HEK293 (cell line): Measurements from ENCODE around the gene ATP10A.

ENCODE experiments used
- CTCF ChIA-PET: fragments of 350-600 bp; formaldehyde crosslinking; extraction: SDS; loops from one replicate; lab custom pipeline; 2021; ENCODE audit warnings: antibody characterized with exemption; lab: Yijun Ruan, JAX
- POLR2A ChIA-PET: fragments of 300-600 bp; formaldehyde crosslinking; extraction: SDS; loops from one replicate; lab custom pipeline; 2020; ENCODE audit warnings: antibody characterized with exemption, inconsistent platforms; lab: Yijun Ruan, JAX
- H3K27ac ChIP-seq: fragments of 200-500 bp; sonication (Bioruptor generic); 2 replicates; pipeline ENCODE4 v1.5.1; 2014; ENCODE audit warnings: low read depth, low read length, control low read depth, inconsistent platforms; ENCODE audit errors: extremely low read depth
- H3K36me3 ChIP-seq, 2 experiments: fragments of 200-500 bp in 1 of 2; sonication (Bioruptor generic) in 1 of 2; 1 replicate in 1 of 2; 2 replicates in 1 of 2; pipeline ENCODE4 v1.5.1; 2014 to 2017; ENCODE audit warnings: inconsistent platforms in 2 of 2, low read length in 2 of 2; ENCODE audit not compliant: control insufficient read depth in 2 of 2, insufficient read depth in 1 of 2
- H3K4me1 ChIP-seq: fragments of 200-500 bp; sonication (Bioruptor generic); 2 replicates; pipeline ENCODE4 v1.5.1; 2014; ENCODE audit warnings: mild to moderate bottlenecking, low read length, inconsistent platforms; ENCODE audit not compliant: control insufficient read depth, insufficient read depth
- H3K4me3 ChIP-seq: 2 replicates; pipeline ENCODE4 v1.5.1; 2011; ENCODE audit warnings: low read depth, mild to moderate bottlenecking, control low read depth, low read length, moderate library complexity
- H3K9me3 ChIP-seq: fragments of 200-500 bp; sonication (Bioruptor generic); 2 replicates; pipeline ENCODE4 v1.5.1; 2014; ENCODE audit warnings: low read depth, low read length, inconsistent platforms; ENCODE audit not compliant: control insufficient read depth, insufficient read depth
- MEIS1 ChIP-seq: sonication (generic); formaldehyde crosslinking; IDR thresholded peaks from 2 replicates; pipeline ENCODE4 v1.8.1; 2022; ENCODE audit warnings: missing genetic modification reagents, mild to moderate bottlenecking, borderline replicate concordance
- ZFP3 ChIP-seq: fragments of 450-650 bp; formaldehyde crosslinking; IDR thresholded peaks from 2 replicates; pipeline ENCODE4 v1.5.1; 2016; ENCODE audit warnings: low read depth, missing biosample characterization, missing genetic modification characterization
- ZFP69B ChIP-seq: fragments of 450-650 bp; formaldehyde crosslinking; IDR thresholded peaks from 2 replicates; pipeline ENCODE4 v1.5.1; 2016; ENCODE audit warnings: missing biosample characterization, missing genetic modification characterization
- ZNF174 ChIP-seq: fragments of 450-650 bp; formaldehyde crosslinking; IDR thresholded peaks from 2 replicates; pipeline ENCODE4 v1.5.0; 2017; ENCODE audit warnings: missing biosample characterization, mild to moderate bottlenecking, missing genetic modification characterization
- ZNF175 ChIP-seq: fragments of 450-650 bp; formaldehyde crosslinking; IDR thresholded peaks from 2 replicates; pipeline ENCODE4 v1.5.1; 2016; ENCODE audit warnings: missing biosample characterization, missing genetic modification characterization
- ZNF2 ChIP-seq: fragments of 450-650 bp; formaldehyde crosslinking; IDR thresholded peaks from 2 replicates; pipeline ENCODE4 v1.5.1; 2016; ENCODE audit warnings: missing biosample characterization, missing genetic modification characterization
- ZNF223 ChIP-seq: fragments of 450-650 bp; formaldehyde crosslinking; IDR thresholded peaks from 2 replicates; pipeline ENCODE4 v1.5.1; 2016; ENCODE audit warnings: missing biosample characterization, missing genetic modification characterization
- ZNF433 ChIP-seq: fragments of 450-650 bp; formaldehyde crosslinking; IDR thresholded peaks from 2 replicates; pipeline ENCODE4 v1.5.1; 2016; ENCODE audit warnings: missing biosample characterization, missing genetic modification characterization, low read depth
- ZNF521 ChIP-seq: fragments of 450-650 bp; formaldehyde crosslinking; IDR thresholded peaks from 2 replicates; pipeline ENCODE4 v1.5.1; 2017; ENCODE audit warnings: missing biosample characterization, mild to moderate bottlenecking, missing genetic modification characterization
- ZNF529 ChIP-seq: fragments of 450-650 bp; formaldehyde crosslinking; IDR thresholded peaks from 2 replicates; pipeline ENCODE4 v1.5.1; 2017; ENCODE audit warnings: missing genetic modification characterization, missing biosample characterization; ENCODE audit not compliant: insufficient replicate concordance
- ZNF654 ChIP-seq: fragments of 450-650 bp; formaldehyde crosslinking; IDR thresholded peaks from 2 replicates; pipeline ENCODE4 v1.5.1; 2016; ENCODE audit warnings: low read depth, missing biosample characterization, missing genetic modification characterization
- ZNF664 ChIP-seq: fragments of 450-650 bp; formaldehyde crosslinking; IDR thresholded peaks from 2 replicates; pipeline ENCODE4 v1.5.1; 2016; ENCODE audit warnings: missing biosample characterization, missing genetic modification characterization
- TF ChIP-seq, protein P1 (sequence below): fragments of 450-650 bp; formaldehyde crosslinking; IDR thresholded peaks from 2 replicates; pipeline ENCODE4 v1.5.1; 2016; ENCODE audit warnings: missing biosample characterization, missing genetic modification characterization
- TF ChIP-seq, protein P2 (sequence below): fragments of 450-650 bp; formaldehyde crosslinking; IDR thresholded peaks from 2 replicates; pipeline ENCODE4 v1.5.1; 2016; ENCODE audit warnings: missing biosample characterization, missing genetic modification characterization
- TF ChIP-seq, protein P3 (sequence below): fragments of 450-650 bp; formaldehyde crosslinking; IDR thresholded peaks from 2 replicates; pipeline ENCODE4 v1.5.1; 2017; ENCODE audit warnings: missing biosample characterization, missing genetic modification characterization
- TF ChIP-seq, protein P4 (sequence below): fragments of 450-650 bp; formaldehyde crosslinking; IDR thresholded peaks from 2 replicates; pipeline ENCODE4 v1.5.1; 2016; ENCODE audit warnings: missing biosample characterization, missing genetic modification characterization
- TF ChIP-seq, protein P5 (sequence below): fragments of 450-650 bp; formaldehyde crosslinking; IDR thresholded peaks from 2 replicates; pipeline ENCODE4 v1.5.1; 2016; ENCODE audit warnings: missing biosample characterization, missing genetic modification characterization
- TF ChIP-seq, protein P6 (sequence below): fragments of 450-650 bp; formaldehyde crosslinking; IDR thresholded peaks from 2 replicates; pipeline ENCODE4 v1.5.1; 2016; ENCODE audit warnings: missing biosample characterization, missing genetic modification characterization
- TF ChIP-seq, protein P7 (sequence below): fragments of 450-650 bp; formaldehyde crosslinking; IDR thresholded peaks from 2 replicates; pipeline ENCODE4 v1.5.1; 2017; ENCODE audit warnings: missing biosample characterization, missing genetic modification characterization

Gene ATP10A

DNA sequence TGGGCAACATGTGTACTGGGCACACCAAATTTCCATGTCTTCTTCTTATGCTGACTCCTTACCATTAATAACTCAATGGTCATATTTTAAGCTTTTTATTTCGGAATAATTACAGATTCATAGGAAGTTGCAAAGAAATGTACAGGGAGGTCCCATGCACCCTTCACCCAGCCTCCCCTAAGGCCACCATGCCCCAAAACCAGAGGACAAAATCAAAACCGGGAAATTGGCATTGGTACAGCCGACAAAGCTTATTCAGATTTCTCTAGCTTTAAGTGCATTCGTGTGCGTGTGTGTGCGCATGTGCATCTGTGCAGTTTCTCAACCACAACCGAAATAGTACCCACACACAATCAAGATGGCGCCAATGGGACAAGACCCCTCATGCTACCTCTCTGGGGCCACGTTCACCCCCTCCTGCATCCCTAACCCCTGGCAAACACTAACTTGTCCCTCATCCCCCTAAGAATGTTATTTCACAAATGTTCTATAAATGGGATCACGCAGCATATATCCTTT, 23.4 kb downstream of the ATP10A start:
- H3K36me3 ChIP-seq, result no peaks in the 10 kb centered on the region
- H3K9me3 ChIP-seq, result no peaks in the 10 kb centered on the region
- TF ChIP-seq ZNF654 (no peak), ZNF529 (tag by site-specific recombination) (peak; percentile 95), ZNF174 (tag by site-specific recombination) (no peak), ZNF175 (tag by site-specific recombination) (no peak)
- TF ChIP-seq, protein P1, sequence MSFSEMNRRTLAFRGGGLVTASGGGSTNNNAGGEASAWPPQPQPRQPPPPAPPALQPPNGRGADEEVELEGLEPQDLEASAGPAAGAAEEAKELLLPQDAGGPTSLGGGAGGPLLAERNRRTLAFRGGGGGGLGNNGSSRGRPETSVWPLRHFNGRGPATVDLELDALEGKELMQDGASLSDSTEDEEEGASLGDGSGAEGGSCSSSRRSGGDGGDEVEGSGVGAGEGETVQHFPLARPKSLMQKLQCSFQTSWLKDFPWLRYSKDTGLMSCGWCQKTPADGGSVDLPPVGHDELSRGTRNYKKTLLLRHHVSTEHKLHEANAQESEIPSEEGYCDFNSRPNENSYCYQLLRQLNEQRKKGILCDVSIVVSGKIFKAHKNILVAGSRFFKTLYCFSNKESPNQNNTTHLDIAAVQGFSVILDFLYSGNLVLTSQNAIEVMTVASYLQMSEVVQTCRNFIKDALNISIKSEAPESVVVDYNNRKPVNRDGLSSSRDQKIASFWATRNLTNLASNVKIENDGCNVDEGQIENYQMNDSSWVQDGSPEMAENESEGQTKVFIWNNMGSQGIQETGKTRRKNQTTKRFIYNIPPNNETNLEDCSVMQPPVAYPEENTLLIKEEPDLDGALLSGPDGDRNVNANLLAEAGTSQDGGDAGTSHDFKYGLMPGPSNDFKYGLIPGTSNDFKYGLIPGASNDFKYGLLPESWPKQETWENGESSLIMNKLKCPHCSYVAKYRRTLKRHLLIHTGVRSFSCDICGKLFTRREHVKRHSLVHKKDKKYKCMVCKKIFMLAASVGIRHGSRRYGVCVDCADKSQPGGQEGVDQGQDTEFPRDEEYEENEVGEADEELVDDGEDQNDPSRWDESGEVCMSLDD, result no peak
- TF ChIP-seq, protein P2, sequence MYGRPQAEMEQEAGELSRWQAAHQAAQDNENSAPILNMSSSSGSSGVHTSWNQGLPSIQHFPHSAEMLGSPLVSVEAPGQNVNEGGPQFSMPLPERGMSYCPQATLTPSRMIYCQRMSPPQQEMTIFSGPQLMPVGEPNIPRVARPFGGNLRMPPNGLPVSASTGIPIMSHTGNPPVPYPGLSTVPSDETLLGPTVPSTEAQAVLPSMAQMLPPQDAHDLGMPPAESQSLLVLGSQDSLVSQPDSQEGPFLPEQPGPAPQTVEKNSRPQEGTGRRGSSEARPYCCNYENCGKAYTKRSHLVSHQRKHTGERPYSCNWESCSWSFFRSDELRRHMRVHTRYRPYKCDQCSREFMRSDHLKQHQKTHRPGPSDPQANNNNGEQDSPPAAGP, result no peak
- TF ChIP-seq, protein P3, sequence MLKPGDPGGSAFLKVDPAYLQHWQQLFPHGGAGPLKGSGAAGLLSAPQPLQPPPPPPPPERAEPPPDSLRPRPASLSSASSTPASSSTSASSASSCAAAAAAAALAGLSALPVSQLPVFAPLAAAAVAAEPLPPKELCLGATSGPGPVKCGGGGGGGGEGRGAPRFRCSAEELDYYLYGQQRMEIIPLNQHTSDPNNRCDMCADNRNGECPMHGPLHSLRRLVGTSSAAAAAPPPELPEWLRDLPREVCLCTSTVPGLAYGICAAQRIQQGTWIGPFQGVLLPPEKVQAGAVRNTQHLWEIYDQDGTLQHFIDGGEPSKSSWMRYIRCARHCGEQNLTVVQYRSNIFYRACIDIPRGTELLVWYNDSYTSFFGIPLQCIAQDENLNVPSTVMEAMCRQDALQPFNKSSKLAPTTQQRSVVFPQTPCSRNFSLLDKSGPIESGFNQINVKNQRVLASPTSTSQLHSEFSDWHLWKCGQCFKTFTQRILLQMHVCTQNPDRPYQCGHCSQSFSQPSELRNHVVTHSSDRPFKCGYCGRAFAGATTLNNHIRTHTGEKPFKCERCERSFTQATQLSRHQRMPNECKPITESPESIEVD (tag by site-specific recombination), result no peak
- TF ChIP-seq, protein P4, sequence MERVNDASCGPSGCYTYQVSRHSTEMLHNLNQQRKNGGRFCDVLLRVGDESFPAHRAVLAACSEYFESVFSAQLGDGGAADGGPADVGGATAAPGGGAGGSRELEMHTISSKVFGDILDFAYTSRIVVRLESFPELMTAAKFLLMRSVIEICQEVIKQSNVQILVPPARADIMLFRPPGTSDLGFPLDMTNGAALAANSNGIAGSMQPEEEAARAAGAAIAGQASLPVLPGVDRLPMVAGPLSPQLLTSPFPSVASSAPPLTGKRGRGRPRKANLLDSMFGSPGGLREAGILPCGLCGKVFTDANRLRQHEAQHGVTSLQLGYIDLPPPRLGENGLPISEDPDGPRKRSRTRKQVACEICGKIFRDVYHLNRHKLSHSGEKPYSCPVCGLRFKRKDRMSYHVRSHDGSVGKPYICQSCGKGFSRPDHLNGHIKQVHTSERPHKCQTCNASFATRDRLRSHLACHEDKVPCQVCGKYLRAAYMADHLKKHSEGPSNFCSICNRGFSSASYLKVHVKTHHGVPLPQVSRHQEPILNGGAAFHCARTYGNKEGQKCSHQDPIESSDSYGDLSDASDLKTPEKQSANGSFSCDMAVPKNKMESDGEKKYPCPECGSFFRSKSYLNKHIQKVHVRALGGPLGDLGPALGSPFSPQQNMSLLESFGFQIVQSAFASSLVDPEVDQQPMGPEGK (tag by site-specific recombination), result no peak
- peaks cover 5% of the 10 kb centered on the region; the same call in 1 of the 2 replicates for H3K4me1 ChIP-seq
- H3K27ac ChIP-seq, result no peak overlapping the region
- POLR2A ChIA-PET, result no interaction called here
- no peak overlapping the region for H3K4me3 ChIP-seq
- CTCF ChIA-PET, result interaction anchor here (0.6 kb wide), 1 partner anchor 116 kb away, joined by 4 read pairs; no protein-coding TSS in a partner anchor

DNA sequence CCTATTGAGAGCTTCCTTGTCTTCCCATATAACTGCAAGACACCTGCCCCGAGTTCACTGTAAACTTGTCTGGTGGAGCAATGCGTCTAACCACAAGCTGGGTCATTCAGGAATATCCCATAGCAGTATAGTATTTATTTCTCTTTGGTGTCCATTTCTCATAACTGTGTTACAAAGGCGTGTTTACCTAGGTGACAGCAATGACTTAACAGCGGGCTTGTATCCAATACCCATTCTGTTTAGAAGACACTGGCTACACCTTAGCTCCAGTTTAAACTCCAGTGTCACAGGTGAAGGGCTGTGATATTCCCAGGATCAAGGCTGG, 24.3 kb downstream of the ATP10A start:
- H3K4me3 ChIP-seq, result no peak overlapping the region
- H3K9me3 ChIP-seq, result no peaks in the 10 kb centered on the region
- peaks cover 5% of the 10 kb centered on the region; the same call in 1 of the 2 replicates for H3K4me1 ChIP-seq
- no peak overlapping the region for H3K27ac ChIP-seq
- H3K36me3 ChIP-seq, result no peaks in the 10 kb centered on the region
- CTCF ChIA-PET, result interaction anchor here (0.6 kb wide), 1 partner anchor 84 kb away, joined by 3 read pairs; no protein-coding TSS in a partner anchor
- POLR2A ChIA-PET, result no interaction called here
- TF ChIP-seq, protein P5, sequence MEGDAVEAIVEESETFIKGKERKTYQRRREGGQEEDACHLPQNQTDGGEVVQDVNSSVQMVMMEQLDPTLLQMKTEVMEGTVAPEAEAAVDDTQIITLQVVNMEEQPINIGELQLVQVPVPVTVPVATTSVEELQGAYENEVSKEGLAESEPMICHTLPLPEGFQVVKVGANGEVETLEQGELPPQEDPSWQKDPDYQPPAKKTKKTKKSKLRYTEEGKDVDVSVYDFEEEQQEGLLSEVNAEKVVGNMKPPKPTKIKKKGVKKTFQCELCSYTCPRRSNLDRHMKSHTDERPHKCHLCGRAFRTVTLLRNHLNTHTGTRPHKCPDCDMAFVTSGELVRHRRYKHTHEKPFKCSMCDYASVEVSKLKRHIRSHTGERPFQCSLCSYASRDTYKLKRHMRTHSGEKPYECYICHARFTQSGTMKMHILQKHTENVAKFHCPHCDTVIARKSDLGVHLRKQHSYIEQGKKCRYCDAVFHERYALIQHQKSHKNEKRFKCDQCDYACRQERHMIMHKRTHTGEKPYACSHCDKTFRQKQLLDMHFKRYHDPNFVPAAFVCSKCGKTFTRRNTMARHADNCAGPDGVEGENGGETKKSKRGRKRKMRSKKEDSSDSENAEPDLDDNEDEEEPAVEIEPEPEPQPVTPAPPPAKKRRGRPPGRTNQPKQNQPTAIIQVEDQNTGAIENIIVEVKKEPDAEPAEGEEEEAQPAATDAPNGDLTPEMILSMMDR, result no peak
- no peak for TF ChIP-seq ZNF2 (tag by site-specific recombination)
- TF ChIP-seq ZNF664 (tag by site-specific recombination), result no peak
- TF ChIP-seq, protein P6, sequence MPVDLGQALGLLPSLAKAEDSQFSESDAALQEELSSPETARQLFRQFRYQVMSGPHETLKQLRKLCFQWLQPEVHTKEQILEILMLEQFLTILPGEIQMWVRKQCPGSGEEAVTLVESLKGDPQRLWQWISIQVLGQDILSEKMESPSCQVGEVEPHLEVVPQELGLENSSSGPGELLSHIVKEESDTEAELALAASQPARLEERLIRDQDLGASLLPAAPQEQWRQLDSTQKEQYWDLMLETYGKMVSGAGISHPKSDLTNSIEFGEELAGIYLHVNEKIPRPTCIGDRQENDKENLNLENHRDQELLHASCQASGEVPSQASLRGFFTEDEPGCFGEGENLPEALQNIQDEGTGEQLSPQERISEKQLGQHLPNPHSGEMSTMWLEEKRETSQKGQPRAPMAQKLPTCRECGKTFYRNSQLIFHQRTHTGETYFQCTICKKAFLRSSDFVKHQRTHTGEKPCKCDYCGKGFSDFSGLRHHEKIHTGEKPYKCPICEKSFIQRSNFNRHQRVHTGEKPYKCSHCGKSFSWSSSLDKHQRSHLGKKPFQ (tag by site-specific recombination), result no peak
- TF ChIP-seq, protein P7, sequence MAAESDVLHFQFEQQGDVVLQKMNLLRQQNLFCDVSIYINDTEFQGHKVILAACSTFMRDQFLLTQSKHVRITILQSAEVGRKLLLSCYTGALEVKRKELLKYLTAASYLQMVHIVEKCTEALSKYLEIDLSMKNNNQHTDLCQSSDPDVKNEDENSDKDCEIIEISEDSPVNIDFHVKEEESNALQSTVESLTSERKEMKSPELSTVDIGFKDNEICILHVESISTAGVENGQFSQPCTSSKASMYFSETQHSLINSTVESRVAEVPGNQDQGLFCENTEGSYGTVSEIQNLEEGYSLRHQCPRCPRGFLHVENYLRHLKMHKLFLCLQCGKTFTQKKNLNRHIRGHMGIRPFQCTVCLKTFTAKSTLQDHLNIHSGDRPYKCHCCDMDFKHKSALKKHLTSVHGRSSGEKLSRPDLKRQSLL, result no peak
- TF ChIP-seq ZFP69B (tag by site-specific recombination), result no peak
- no peak for TF ChIP-seq MEIS1
- no peak for TF ChIP-seq ZNF223
- no peak for TF ChIP-seq ZNF529 (tag by site-specific recombination)
- TF ChIP-seq ZNF521, result no peak
- TF ChIP-seq ZFP3 (tag by site-specific recombination), result no peak
- TF ChIP-seq ZNF433 (tag by site-specific recombination), result no peak
